ENCODE data around the gene AGR2. TPM values are rescaled to one million over a fixed set of nuclear protein-coding genes. Genes with fewer than 3 reads are reported as not detected.

The AGR2 gene
- total RNA-seq, 2 experiments from 2014 or later = not detected

DNA sequence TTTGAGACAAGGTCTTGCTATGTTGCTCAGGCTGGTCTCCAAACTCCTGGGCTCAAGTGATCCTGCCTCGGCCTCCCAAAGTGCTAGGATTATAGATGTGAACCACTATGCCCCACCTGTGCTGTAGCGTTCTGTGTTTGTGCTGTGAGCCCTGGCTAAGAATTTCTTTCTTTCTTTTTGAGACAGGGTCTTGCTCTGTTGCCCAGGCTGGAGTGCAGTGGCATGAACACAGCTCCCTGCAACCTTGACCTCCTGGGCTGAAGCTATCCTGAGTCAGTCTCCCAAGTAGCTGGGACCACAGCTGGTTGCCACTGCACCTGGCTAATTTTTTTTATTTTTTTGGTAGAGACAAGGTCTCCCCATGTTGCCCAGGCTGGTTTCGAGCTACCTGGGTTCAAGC is 39.9 kb downstream of the AGR2 start:
- Mint-ChIP-seq H3K27ac (no peak overlapping the region), H3K4me3 (no peak overlapping the region), H3K4me1 (ENCODE audit: low read depth) (no peaks in the 10 kb centered on the region), H3K27me3 (ENCODE audit: low read depth) (peaks cover 5% of the 10 kb centered on the region), H3K9me3 (ENCODE audit: insufficient read depth) (no peaks in the 10 kb centered on the region), H3K36me3 (ENCODE audit: low read depth) (no peaks in the 10 kb centered on the region)
- CTCF ChIA-PET = no interaction called here
- ATAC-seq (no peak), DNase-seq (no peak)
- POLR2A ChIA-PET = no interaction called here

- Mint-ChIP-seq H3K36me3 (ENCODE audit: low read depth) (no peaks in the 10 kb centered on the region), H3K9me3 (ENCODE audit: insufficient read depth) (no peaks in the 10 kb centered on the region), H3K27ac (no peak overlapping the region), H3K27me3 (ENCODE audit: low read depth) (peaks cover 7% of the 10 kb centered on the region), H3K4me3 (no peak overlapping the region), H3K4me1 (ENCODE audit: low read depth) (peaks cover 9% of the 10 kb centered on the region)
- no peak for ATAC-seq
- ChIA-PET POLR2A (no interaction called here), CTCF (no interaction called here)
- no peak for DNase-seq
These were observed 42.6 kb downstream of the AGR2 start for GRCh38 chr7:16762177-16762576.

- Mint-ChIP-seq H3K36me3 (ENCODE audit: low read depth) (no peaks in the 10 kb centered on the region), H3K27me3 (ENCODE audit: low read depth) (peaks cover 19% of the 10 kb centered on the region), H3K27ac (no peak overlapping the region), H3K4me1 (ENCODE audit: low read depth) (peaks cover 9% of the 10 kb centered on the region), H3K4me3 (no peak overlapping the region), H3K9me3 (ENCODE audit: insufficient read depth) (no peaks in the 10 kb centered on the region)
- no peak for ATAC-seq
- ChIA-PET CTCF (no interaction called here), POLR2A (no interaction called here)
- DNase-seq = no peak
These were observed 45.0 kb downstream of the AGR2 start for GRCh38 chr7:16759840-16760239.

DNA sequence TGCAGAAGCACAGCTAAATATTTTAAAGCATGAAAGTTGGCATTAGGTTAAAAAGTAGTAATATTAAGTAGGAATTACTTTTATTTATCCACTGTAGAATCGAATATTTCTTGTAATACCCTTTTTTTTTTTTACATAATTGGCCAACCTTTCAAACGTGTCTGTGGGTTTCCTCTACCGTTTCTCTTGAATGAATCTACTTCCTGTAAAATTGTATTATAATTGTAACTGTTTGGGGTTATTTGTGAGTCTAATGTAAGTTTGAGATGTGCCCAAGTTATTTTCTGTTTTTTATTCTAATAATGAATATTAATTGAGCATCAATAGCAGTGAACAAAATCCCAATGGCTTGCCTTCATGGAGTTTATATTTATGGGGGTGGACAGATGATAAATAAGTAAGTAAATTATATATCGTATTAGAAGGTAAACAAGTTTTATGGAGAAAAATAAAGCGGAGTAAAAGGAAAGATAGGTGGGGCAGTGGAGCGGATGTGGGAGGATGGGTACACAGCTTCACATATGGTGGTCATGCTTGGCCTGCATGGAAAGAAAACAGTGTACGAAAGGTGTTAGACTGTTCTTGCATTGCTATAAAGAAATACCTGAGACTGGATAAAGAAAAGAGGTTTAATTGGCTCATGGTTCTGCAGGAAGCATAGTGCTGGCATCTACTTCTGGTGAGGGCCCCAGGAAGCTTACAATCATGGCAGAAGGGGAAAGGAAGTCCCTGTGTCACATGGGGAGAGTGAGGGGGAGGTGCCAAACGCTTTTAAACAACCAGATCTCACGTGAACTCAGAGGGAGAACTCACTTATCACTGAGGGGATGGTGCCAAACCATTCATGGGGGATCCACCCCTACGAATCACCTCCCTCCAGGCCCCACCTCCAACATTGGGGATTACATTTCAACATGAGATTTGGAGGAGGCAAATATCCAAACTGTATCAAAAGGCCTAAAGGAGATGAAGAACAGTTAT is 45.9 kb downstream of the AGR2 start:
- CTCF ChIA-PET = interaction anchor here (1.1 kb wide), 1 partner anchor 11 kb away, joined by 4 read pairs; no protein-coding TSS in a partner anchor
- no peak for DNase-seq
- Mint-ChIP-seq H3K36me3 (ENCODE audit: low read depth) (no peaks in the 10 kb centered on the region), H3K4me3 (no peak overlapping the region), H3K9me3 (ENCODE audit: insufficient read depth) (no peaks in the 10 kb centered on the region), H3K4me1 (ENCODE audit: low read depth) (peaks cover 17% of the 10 kb centered on the region), H3K27ac (no peak overlapping the region), H3K27me3 (ENCODE audit: low read depth) (peaks cover 28% of the 10 kb centered on the region)
- POLR2A ChIA-PET = no interaction called here
- ATAC-seq = no peak

DNA sequence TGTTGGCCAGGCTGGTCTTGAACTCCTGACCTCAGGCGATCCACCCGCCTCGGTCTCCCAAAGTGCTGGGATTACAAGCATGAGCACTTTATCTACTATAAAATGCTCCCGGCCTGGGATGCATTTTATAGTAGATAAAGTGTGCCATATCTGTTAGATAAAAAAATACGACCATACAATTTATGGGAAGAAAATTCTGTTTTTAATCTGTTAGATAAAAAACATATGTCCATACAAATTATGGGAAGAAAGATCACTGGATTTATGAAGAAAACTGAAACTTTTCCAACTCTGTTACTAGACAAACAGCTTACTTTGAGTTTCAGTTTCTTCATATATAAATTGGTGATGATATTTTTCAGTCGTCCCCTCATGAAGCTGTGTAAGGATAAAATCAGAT is 46.8 kb downstream of the AGR2 start:
- peaks cover 19% of the 10 kb centered on the region for H3K4me1 Mint-ChIP-seq (ENCODE audit: low read depth)
- H3K9me3 Mint-ChIP-seq (ENCODE audit: insufficient read depth) = no peaks in the 10 kb centered on the region
- no peak overlapping the region for H3K27ac Mint-ChIP-seq
- ATAC-seq (no peak), DNase-seq (no peak)
- ChIA-PET POLR2A (no interaction called here), CTCF (interaction anchor here (1.1 kb wide), 1 partner anchor 12 kb away, joined by 4 read pairs; no protein-coding TSS in a partner anchor)
- peaks cover 28% of the 10 kb centered on the region for H3K27me3 Mint-ChIP-seq (ENCODE audit: low read depth)
- H3K4me3 Mint-ChIP-seq = no peak overlapping the region
- H3K36me3 Mint-ChIP-seq (ENCODE audit: low read depth) = no peaks in the 10 kb centered on the region

DNA sequence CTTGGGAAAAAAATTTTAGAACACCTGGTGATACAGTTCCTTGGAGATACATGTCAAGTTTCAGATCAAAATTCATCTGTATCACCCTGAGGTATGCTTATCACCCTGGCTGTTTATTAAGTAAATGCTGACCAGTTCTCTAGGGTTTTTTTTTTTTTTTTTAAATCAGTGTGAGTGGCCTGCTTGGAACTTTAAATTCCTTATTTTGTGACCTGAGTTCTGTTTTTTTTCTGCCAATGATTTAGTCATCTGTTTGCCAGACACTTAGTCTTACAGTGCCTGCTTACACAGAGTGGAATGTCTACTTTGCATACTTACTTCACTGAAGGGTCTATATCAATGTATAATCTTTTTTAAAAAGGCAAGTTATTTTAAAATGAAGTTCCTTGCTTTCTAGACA is 49.4 kb downstream of the AGR2 start:
- ATAC-seq (no peak), DNase-seq (no peak)
- H3K4me3 Mint-ChIP-seq = no peak overlapping the region
- CTCF ChIA-PET = no interaction called here
- peaks cover 19% of the 10 kb centered on the region for H3K4me1 Mint-ChIP-seq (ENCODE audit: low read depth)
- no peak overlapping the region for H3K27ac Mint-ChIP-seq
- no peaks in the 10 kb centered on the region for H3K36me3 Mint-ChIP-seq (ENCODE audit: low read depth)
- POLR2A ChIA-PET = no interaction called here
- no peaks in the 10 kb centered on the region for H3K9me3 Mint-ChIP-seq (ENCODE audit: insufficient read depth)
- peaks cover 32% of the 10 kb centered on the region for H3K27me3 Mint-ChIP-seq (ENCODE audit: low read depth)

DNA sequence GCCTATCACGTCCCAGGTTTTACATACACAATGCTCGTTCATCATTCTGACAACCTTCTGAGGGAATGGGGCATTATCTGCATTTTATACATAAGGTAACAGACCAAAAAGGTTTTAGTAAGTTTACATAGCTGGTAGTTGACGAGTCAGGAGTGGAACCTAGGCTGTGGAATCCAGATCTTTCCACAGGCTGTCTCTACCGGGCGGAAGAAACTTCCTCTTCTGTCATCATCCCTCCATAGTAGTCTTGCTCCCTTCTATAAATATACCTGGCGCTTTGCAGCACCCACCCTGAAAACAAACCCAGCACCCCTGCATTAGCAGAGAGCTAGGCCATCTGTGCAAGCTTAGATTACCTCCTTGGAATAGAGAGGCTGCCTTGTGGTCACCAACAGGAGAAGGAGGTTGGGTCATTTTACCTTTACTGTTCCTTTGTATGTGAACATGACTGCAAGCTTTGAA is 49.9 kb downstream of the AGR2 start:
- POLR2A ChIA-PET = no interaction called here
- no peaks in the 10 kb centered on the region for H3K36me3 Mint-ChIP-seq (ENCODE audit: low read depth)
- H3K4me3 Mint-ChIP-seq = peak overlapping the region; percentile 71
- peaks cover 32% of the 10 kb centered on the region for H3K27me3 Mint-ChIP-seq (ENCODE audit: low read depth)
- ATAC-seq = no peak
- H3K27ac Mint-ChIP-seq = no peak overlapping the region
- no peaks in the 10 kb centered on the region for H3K9me3 Mint-ChIP-seq (ENCODE audit: insufficient read depth)
- peaks cover 19% of the 10 kb centered on the region for H3K4me1 Mint-ChIP-seq (ENCODE audit: low read depth)
- CTCF ChIA-PET = no interaction called here
- no peak for DNase-seq

GRCh38 chr7:16753932-16754855 is 50.6 kb downstream of the AGR2 start:
- ATAC-seq = peak; percentile 46
- ChIA-PET CTCF (interaction anchor here (0.9 to 1.3 kb wide), 2 partner anchors 44 to 47 kb away, joined by 3 read pairs; no protein-coding TSS in a partner anchor), POLR2A (no interaction called here)
- Mint-ChIP-seq H3K36me3 (ENCODE audit: low read depth) (no peaks in the 10 kb centered on the region), H3K4me1 (ENCODE audit: low read depth) (peaks cover 16% of the 10 kb centered on the region), H3K4me3 (peak overlapping the region; percentile 71), H3K9me3 (ENCODE audit: insufficient read depth) (no peaks in the 10 kb centered on the region), H3K27me3 (ENCODE audit: low read depth) (peaks cover 32% of the 10 kb centered on the region), H3K27ac (no peak overlapping the region)
- peak; percentile 28 for DNase-seq

DNA sequence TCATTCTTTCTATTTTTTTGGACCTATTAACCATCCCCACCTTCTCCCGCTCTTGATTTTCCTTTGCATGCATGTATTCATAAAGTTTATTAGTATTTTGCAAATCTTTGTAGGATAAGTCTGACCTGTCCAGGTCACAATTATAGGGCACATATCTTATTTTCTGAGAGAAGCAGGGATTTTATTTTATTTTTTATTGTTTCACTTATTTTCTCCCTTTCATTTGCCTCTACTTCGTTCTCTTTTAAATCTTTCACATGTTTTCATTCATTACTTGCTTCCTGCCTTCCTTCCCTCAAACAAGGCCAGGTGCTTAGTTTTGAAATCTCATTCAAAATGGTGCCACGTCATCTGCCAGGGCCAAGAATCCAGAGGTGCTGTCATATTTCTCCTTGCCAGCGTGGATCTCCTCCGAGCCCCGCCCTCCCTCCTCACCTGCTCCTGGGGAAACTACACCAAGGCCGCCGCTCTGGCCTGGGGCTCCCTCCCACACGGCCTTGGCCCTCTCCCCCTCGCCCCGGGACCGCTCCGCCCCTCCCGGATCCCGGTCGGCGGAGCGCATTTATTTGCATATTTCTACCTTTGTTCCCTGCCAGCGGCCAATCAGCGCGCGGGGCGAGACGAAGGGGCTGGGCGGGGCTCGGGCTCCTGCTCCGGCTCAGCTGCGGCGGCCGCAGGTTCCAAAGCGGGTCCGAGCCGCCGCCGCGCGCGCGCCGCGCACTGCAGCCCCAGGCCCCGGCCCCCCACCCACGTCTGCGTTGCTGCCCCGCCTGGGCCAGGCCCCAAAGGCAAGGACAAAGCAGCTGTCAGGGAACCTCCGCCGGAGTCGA is 51.5 kb downstream of the AGR2 start, which contains the start of gene TSPAN13:
Gene TSPAN13, plus strand, starts transcription at position 654 of the 830 bp plus-strand sequence. CDS start 213 bp downstream, outside the sequence.
- Mint-ChIP-seq H3K27me3 (ENCODE audit: low read depth) (peaks cover 32% of the 10 kb centered on the region), H3K9me3 (ENCODE audit: insufficient read depth) (no peaks in the 10 kb centered on the region), H3K4me1 (ENCODE audit: low read depth) (peaks cover 10% of the 10 kb centered on the region), H3K36me3 (ENCODE audit: low read depth) (no peaks in the 10 kb centered on the region), H3K27ac (no peak within 1 kb of the TSS), H3K4me3 (peak within 1 kb of the TSS; percentile 71)
- ATAC-seq = peak; percentile 96
- DNase-seq = peak; percentile 81
- ChIA-PET POLR2A (no interaction called here), CTCF (interaction anchor here (0.9 to 1.3 kb wide), 2 partner anchors 44 to 48 kb away, joined by 3 read pairs; no protein-coding TSS in a partner anchor)

DNA sequence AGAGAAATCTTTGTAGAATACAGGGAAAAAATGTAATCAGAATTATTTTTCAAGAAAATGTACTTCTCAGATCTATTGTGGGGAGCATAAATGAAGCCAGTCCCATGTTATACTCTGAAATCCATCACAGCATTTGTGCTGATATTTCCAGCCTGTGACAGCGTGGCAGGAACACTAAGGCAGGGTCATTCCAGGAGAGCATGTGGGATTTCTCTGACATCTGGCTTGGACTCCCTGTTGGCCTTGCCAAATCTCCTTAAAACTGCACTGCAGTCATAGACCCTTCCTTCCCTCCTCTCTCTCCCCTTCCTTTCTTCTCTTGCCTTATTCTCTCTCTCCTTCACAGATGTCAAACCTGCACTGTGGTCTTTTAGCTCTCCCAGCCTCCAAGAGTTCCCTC is 57.7 kb downstream of the AGR2 start:
- ATAC-seq = no peak
- Mint-ChIP-seq H3K27ac (no peak overlapping the region), H3K4me3 (no peak overlapping the region), H3K9me3 (ENCODE audit: insufficient read depth) (no peaks in the 10 kb centered on the region), H3K27me3 (ENCODE audit: low read depth) (peaks cover 4% of the 10 kb centered on the region), H3K36me3 (ENCODE audit: low read depth) (no peaks in the 10 kb centered on the region), H3K4me1 (ENCODE audit: low read depth) (no peaks in the 10 kb centered on the region)
- POLR2A ChIA-PET = no interaction called here
- DNase-seq = no peak
- CTCF ChIA-PET = no interaction called here

DNA sequence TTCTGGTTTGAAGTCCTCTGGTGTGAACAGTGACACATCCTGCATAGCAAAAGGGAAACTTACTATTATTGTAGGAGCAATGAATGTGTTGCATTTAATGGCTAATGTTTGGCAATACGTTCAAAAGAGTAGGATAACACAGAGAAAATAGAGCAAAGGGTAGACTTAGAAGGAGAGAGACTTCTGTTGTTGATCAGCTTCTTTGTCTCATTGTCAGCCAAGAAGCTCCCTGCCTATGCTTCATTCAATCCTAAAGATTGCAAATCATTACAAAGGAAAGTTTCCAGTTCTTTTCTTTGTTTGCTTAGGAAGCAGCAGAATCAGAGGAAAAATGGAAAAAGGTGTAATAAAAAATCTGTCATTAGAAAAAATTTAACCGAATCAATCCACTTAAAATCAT is 59.2 kb downstream of the AGR2 start:
- no peak for ATAC-seq
- Mint-ChIP-seq H3K27ac (no peak overlapping the region), H3K36me3 (ENCODE audit: low read depth) (no peaks in the 10 kb centered on the region), H3K27me3 (ENCODE audit: low read depth) (no peaks in the 10 kb centered on the region), H3K4me1 (ENCODE audit: low read depth) (no peaks in the 10 kb centered on the region), H3K9me3 (ENCODE audit: insufficient read depth) (no peaks in the 10 kb centered on the region), H3K4me3 (no peak overlapping the region)
- no peak for DNase-seq
- ChIA-PET CTCF (no interaction called here), POLR2A (no interaction called here)

Measured in activated CD8-positive, alpha-beta T cell treated with anti-CD3 and anti-CD28 coated beads, Interleukin-2, amount 10 ng/mL, durations not matched to agents 7 days and 5 days (primary cell).